SU-DHL-6 (cell line): Measurements from ENCODE around the gene SLC22A23.

Experiments
- EZH2phosphoT487 ChIP-seq: fragments of 200-600 bp; sonication (generic), shearing (Covaris generic); conservative IDR thresholded peaks from 2 replicates; pipeline ENCODE4 v1.6.1; 2018; ENCODE audit warnings: mild to moderate bottlenecking, antibody characterized with exemption, low read length, moderate library complexity, mixed read lengths
- TF ChIP-seq, protein P1 (sequence below): fragments of 200-600 bp; sonication (generic); IDR thresholded peaks from one replicate; pipeline ENCODE4 v1.5.1; 2017; ENCODE audit warnings: antibody characterized with exemption, mild to moderate bottlenecking, low read length, moderate library complexity; ENCODE audit not compliant: insufficient read depth, poor library complexity, severe bottlenecking

DNA sequence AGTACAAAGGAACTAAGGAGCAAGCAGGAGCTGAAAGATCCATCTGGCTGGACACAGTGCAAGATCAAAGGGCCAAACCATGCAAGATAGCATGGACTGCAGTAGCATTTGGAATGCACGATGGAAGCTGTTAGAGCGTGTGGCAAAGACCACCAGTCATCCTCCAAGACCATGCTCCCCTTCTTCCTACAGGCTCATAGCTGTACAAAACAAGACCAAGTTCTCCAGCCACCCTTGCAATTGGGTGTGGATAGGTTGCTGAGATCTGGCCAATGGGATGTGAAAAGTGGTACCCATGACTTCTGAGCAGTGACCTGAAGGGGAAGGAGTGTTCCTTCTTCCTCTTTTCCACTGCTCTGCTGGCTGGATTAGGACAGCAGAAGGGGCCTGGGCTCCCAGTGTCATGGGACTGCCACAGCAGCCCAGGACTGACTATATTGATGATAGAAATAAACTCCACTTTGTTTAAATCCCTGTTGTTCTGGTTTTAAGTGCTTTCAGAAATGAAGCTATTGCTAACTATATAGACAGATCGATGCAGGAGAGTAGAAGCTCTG, 64.9 kb downstream of the SLC22A23 start:
- TF ChIP-seq, protein P1, sequence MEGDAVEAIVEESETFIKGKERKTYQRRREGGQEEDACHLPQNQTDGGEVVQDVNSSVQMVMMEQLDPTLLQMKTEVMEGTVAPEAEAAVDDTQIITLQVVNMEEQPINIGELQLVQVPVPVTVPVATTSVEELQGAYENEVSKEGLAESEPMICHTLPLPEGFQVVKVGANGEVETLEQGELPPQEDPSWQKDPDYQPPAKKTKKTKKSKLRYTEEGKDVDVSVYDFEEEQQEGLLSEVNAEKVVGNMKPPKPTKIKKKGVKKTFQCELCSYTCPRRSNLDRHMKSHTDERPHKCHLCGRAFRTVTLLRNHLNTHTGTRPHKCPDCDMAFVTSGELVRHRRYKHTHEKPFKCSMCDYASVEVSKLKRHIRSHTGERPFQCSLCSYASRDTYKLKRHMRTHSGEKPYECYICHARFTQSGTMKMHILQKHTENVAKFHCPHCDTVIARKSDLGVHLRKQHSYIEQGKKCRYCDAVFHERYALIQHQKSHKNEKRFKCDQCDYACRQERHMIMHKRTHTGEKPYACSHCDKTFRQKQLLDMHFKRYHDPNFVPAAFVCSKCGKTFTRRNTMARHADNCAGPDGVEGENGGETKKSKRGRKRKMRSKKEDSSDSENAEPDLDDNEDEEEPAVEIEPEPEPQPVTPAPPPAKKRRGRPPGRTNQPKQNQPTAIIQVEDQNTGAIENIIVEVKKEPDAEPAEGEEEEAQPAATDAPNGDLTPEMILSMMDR: no peak
- TF ChIP-seq EZH2phosphoT487: no peak
